GM21576 (cell line): Measurements from ENCODE around the gene SLC25A5.
"Not testable (repeated sequence)": the region's sequence is repeated elsewhere in the genome, so short reads cannot be mapped to it uniquely, and the experiment has no call there.

Experiments
- ATAC-seq: cut with Tn5 transposase; IDR thresholded peaks from one replicate; pipeline ENCODE4 v1.9.1; 2021; ENCODE audit warnings: mild to moderate bottlenecking, moderate library complexity; ENCODE audit not compliant: unreplicated experiment

Gene SLC25A5

GRCh38 chrX:119475389-119476101 lies 7.3 kb downstream of the SLC25A5 start:
- no peak for ATAC-seq

- ATAC-seq: no peak
These were observed 9.6 kb downstream of the SLC25A5 start for GRCh38 chrX:119477812-119478232.

DNA sequence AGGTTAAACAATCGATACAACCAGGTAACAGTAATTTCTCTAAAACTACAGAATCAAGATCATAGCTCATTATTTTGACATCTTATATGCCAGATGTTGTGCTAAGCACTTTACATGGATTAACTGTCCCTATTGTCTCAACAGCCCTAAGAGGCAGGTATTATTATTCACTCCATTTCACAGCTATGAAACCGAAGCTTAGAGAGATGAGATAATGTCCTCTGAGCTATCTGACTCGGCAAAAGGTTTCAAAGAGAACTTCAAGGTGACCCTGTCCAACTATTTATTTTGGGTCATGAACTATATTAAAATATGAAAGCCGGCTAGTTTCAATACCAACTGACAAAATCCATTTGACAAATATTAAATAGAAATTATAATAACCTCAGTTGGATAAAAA lies 10.3 kb downstream of the SLC25A5 start:
- ATAC-seq: no peak

GRCh38 chrX:119479845-119480244 lies 11.6 kb downstream of the SLC25A5 start:
- ATAC-seq: no peak

DNA sequence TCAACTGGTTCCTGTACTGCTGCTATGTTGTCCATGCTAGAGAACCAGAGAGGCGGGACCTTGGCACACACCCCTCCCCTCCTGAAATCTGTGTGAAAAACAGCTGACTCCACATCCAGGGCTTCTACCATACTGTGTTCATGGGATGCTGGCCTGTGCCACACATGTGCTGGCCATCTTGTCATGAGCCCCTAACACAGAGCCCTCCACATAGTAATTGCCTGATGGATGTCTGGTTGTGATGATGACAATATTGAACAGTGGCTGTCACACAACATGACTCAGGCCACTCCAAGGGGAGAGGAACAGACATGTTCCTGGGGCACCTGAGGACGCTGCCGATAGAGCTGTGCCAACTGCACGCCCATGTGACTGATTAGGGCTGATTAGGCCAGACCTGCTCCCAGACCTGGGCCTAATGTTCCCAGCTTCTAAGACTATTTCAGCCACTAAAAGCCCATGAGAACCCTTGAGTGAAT lies 13.1 kb downstream of the SLC25A5 start:
- no peak for ATAC-seq

- ATAC-seq: no peak
These were observed 13.8 kb downstream of the SLC25A5 start for GRCh38 chrX:119482041-119482440.

DNA sequence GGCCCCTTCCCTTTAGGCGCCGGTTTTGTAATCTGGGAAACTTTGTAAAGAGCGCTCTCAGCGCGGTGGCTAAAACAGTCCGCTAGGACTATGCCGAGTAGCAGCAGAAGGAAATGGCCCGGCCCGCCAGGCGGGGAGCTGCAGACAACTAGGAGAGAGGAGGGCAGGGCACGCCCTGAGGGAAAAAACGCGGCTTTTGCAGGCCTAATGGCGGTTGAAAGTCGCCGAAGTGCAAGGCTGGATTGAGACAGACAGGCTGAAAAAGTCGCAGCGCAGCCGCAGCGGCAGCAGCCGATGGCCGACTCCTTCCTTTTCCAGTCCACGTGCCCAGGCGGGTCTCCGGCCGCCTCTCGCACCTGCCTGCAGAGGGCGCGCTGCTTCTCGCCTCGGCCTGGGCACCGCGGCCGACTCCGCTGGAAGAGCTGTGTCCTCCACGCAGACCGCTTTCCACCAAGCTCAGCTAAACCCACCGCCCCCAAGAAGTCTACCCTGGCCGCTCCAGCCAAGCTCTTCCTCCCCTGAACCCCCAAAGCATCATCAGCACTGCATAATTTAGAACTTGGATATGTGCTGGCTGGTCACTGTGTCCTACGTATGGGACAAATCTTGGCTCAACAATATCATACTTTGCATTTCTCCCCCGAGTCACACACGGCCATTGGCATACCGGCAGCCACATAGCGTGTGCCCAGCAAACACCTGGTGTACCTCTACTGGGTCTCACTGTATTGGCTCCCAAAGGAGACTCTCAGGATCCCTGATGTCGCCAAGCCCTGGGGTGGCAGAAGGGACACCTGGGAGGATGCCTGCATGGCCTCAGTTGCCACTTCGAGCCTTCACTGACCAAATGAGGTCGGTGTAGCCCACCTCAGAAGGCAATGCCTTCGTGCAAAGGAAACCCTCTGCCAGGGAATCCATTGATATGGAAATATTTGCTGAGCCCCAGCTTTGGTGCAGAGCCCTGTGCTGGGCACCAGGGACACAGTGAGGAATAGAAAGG lies 14.5 kb downstream of the SLC25A5 start:
- ATAC-seq: peak; percentile 85

- no peak for ATAC-seq
These were observed 18.5 kb downstream of the SLC25A5 start for GRCh38 chrX:119486745-119487144.

- ATAC-seq: not testable (repeated sequence)
These were observed 19.5 kb downstream of the SLC25A5 start for GRCh38 chrX:119487766-119488165.

DNA sequence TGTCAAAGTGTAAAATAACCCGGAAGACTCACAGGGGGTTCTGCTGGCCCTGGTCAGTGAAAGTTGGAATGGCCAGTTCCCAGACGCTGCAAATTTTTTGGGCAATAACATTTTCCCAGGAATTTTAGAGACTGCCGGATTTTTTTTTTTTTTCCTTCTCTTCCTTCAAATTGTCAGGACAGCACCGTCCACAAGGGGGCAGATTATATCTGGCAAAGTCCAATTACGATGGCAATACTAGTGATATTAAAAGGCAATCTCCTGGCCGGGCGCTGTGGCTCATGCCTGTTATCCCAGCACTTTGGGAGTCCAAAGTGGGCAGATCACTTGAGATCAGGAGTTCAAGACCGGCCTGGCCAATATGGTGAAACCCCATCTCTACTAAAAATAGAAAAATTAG lies 20.5 kb downstream of the SLC25A5 start:
- ATAC-seq: no peak

DNA sequence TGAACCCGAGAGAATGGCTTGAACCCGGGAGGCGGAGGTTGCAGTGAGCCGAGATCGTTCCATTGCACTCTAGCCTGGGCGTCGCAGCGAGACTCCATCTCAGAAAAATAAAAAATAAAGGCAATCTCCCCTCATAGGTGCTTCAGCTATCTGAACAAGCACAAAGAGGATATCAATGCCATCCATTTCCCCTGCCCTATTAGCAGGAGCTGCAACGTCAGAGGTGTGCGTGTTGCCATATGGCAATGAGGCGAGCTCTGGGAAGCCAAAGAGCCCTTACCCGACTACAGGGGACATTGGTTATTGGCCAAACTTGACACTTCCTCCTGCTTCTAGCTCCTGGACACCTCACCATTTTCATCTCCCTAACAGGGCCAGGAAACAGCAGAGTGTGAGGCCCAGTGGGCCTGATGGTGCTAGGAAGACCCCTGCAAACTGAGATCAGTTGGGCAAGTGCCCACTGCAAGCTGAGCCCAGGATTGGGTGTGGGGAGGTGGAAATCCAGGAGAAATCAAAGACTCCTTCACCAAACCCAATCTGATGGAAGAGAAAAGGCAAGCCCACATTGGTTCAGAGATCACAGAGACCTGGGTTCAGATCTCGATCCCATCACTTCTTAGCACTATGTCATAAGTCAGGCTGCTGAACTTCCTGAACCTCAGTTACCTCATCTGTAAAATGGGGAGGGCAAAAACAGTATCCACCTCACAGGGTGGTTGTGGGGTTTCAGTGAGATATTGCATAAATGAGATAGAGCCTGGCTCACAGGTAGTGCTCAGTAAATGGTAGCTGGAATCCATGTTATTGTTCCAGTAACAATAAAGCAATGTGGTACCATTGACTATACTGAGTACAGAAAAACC lies 21.2 kb downstream of the SLC25A5 start:
- ATAC-seq: no peak

GRCh38 chrX:119492463-119492862 lies 24.2 kb downstream of the SLC25A5 start:
- ATAC-seq: no peak

- ATAC-seq: not testable (repeated sequence)
These were observed 25.7 kb downstream of the SLC25A5 start for GRCh38 chrX:119493851-119494495.

DNA sequence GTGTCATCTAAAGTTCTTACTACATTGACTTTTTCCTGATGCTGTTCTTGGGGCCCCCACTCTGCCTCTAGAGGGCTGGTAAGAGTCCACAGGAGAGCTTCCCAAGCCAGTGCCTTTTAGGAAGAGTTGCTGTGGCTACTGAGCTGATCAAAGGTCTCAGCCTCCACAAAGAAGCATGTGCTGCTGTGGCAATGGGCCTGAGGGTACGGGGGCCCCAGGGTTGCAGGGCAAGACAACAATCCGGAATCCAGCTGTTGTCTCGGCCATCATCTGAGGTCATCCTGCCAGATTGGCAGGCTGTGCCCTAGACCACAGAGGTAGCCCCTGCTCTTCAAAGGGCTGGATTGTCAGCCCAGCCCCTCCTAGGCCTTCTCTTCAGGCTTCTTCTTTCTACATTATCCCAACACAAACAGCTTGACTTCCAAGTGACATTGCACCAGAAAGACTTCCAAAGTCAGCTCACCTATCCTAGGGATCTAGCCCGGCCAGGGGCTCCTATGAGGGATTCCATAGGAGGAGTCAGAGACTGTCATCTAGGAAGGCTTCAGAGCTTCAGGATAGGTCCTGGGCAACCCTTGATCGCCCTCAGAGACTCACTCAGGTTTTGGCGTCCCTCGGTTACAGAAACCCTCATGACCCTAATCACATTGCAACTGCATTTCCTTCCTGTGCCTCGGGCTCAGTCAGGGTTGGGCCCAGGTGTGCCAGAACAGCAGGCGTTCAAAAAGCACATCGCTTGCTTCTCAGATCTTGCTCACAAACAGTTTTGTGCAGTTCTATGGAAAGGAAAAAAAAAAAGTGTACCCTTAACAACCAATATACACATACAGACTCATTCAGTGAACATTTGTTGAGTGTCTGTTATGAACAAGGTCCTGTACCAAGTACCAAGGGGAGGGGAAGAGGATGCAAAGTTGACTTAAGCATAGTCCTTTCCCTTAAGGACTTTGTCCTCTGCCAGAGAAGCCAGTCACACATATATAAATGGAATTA lies 27.8 kb downstream of the SLC25A5 start:
- no peak for ATAC-seq

GRCh38 chrX:119497185-119497584 lies 28.9 kb downstream of the SLC25A5 start:
- no peak for ATAC-seq

- no peak for ATAC-seq
These were observed 32.0 kb downstream of the SLC25A5 start for GRCh38 chrX:119500061-119500800.

DNA sequence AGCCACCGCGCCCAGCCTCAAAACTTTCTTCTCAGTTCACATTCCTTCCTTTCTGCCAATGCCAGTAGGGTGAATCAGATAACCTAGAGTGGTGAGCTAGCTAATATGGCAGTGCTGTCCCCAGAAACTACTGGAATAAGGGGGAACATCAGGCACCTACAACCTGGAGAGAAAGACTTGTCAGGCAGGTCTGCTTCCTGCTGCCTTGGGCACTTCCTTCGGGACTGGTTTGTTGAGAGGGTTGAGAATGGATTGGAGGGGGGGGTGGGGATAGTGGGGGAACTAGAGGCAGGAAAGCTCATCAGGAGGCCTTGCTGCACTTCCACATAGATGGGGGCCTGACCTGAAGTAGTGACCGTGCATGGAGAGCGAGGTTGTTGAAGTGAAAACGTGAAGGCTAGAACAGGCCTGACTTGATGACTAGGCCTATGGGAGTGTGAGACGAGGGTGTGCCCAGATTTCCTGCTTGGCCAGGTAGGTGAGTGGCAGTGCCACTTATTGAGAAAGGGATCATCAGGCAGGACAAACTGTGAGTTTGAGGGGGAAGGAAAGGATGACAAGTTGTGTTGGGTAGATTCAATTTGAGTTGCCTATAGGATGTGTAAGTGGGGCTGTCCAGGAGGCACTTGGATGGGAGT lies 33.4 kb downstream of the SLC25A5 start:
- ATAC-seq: no peak
